ENCODE results near the gene KRT8. TPM values are rescaled to one million over a fixed set of nuclear protein-coding genes. Genes with fewer than 3 reads are reported as not detected.
A peak's percentile ranks its signal among the peaks of the same experiment; 100 is the strongest.

KRT8 gene
- total RNA-seq, 1 donor from 2014 or later = 18.6 TPM

- Mint-ChIP-seq H3K27me3 (ENCODE audit: unreplicated experiment) (no peaks in the 10 kb centered on the region), H3K4me1 (ENCODE audit: unreplicated experiment) (peaks cover 29% of the 10 kb centered on the region), H3K36me3 (ENCODE audit: unreplicated experiment) (no peaks in the 10 kb centered on the region), H3K4me3 (ENCODE audit: unreplicated experiment) (no peak overlapping the region), H3K9me3 (ENCODE audit: unreplicated experiment) (no peaks in the 10 kb centered on the region), H3K27ac (ENCODE audit: unreplicated experiment) (no peak overlapping the region)
- no peak for TF ChIP-seq CTCF (IDR thresholded peaks at IDR 0.05)
- DNase-seq (ENCODE audit: extremely low spot score, unreplicated experiment) = no peak
These were observed 37.4 kb upstream of the KRT8 start for GRCh38 chr12:52942066-52942900.

- Mint-ChIP-seq H3K4me3 (ENCODE audit: unreplicated experiment) (no peak overlapping the region), H3K27me3 (ENCODE audit: unreplicated experiment) (no peaks in the 10 kb centered on the region), H3K27ac (ENCODE audit: unreplicated experiment) (no peak overlapping the region), H3K36me3 (ENCODE audit: unreplicated experiment) (no peaks in the 10 kb centered on the region), H3K9me3 (ENCODE audit: unreplicated experiment) (no peaks in the 10 kb centered on the region), H3K4me1 (ENCODE audit: unreplicated experiment) (peaks cover 41% of the 10 kb centered on the region)
- no peak for TF ChIP-seq CTCF (IDR thresholded peaks at IDR 0.05)
- no peak for DNase-seq (ENCODE audit: extremely low spot score, unreplicated experiment)
These were observed 24.7 kb upstream of the KRT8 start for GRCh38 chr12:52929538-52929937.

- Mint-ChIP-seq H3K4me3 (ENCODE audit: unreplicated experiment) (no peak overlapping the region), H3K27ac (ENCODE audit: unreplicated experiment) (peak overlapping the region; percentile 79), H3K4me1 (ENCODE audit: unreplicated experiment) (peaks cover 42% of the 10 kb centered on the region), H3K36me3 (ENCODE audit: unreplicated experiment) (no peaks in the 10 kb centered on the region), H3K27me3 (ENCODE audit: unreplicated experiment) (no peaks in the 10 kb centered on the region), H3K9me3 (ENCODE audit: unreplicated experiment) (no peaks in the 10 kb centered on the region)
- DNase-seq (ENCODE audit: extremely low spot score, unreplicated experiment) = no peak
- no peak for TF ChIP-seq CTCF (IDR thresholded peaks at IDR 0.05)
These were observed 23.1 kb upstream of the KRT8 start for GRCh38 chr12:52927964-52928363.

GRCh38 chr12:52926596-52927234 is 21.8 kb upstream of the KRT8 start:
- Mint-ChIP-seq H3K36me3 (ENCODE audit: unreplicated experiment) (no peaks in the 10 kb centered on the region), H3K4me1 (ENCODE audit: unreplicated experiment) (peaks cover 42% of the 10 kb centered on the region), H3K27me3 (ENCODE audit: unreplicated experiment) (no peaks in the 10 kb centered on the region), H3K9me3 (ENCODE audit: unreplicated experiment) (no peaks in the 10 kb centered on the region), H3K4me3 (ENCODE audit: unreplicated experiment) (no peak overlapping the region), H3K27ac (ENCODE audit: unreplicated experiment) (peak overlapping the region; percentile 79)
- TF ChIP-seq CTCF (IDR thresholded peaks at IDR 0.05) = no peak
- no peak for DNase-seq (ENCODE audit: extremely low spot score, unreplicated experiment)

All from osteocyte (in vitro differentiated cells).